Loucy (cell line): ENCODE data around the gene MAT2A.
A peak's percentile ranks its signal among the peaks of the same experiment; 100 is the strongest.
"Not testable (repeated sequence)": the region's sequence is repeated elsewhere in the genome, so short reads cannot be mapped to it uniquely, and the experiment has no call there.

Source experiments
- H2AFZ ChIP-seq: fragments of 200-600 bp; sonication (generic); 2 replicates; pipeline ENCODE4 v1.6.0; 2016; ENCODE audit warnings: antibody characterized with exemption, mild to moderate bottlenecking, low read length, moderate library complexity
- H3F3A ChIP-seq: fragments of 200-600 bp; 2 replicates; pipeline ENCODE4 v1.6.0; 2016; ENCODE audit warnings: antibody characterized with exemption, low read depth, mild to moderate bottlenecking
- H3K27me3 ChIP-seq: fragments of 200-600 bp; sonication (generic); 2 replicates; pipeline ENCODE4 v1.6.1; 2014; ENCODE audit warnings: low read length, mild to moderate bottlenecking; ENCODE audit not compliant: insufficient read depth, poor library complexity, severe bottlenecking
- H3K36me3 ChIP-seq: fragments of 200-600 bp; sonication (generic); 2 replicates; pipeline ENCODE4 v1.6.1; 2016; ENCODE audit warnings: low read length; ENCODE audit not compliant: insufficient read depth
- H3K4me1 ChIP-seq: fragments of 200-600 bp; sonication (generic); 2 replicates; pipeline ENCODE4 v1.5.1; 2014; ENCODE audit warnings: low read length, mild to moderate bottlenecking; ENCODE audit not compliant: insufficient read depth, poor library complexity, severe bottlenecking
- H3K4me2 ChIP-seq: fragments of 200-600 bp; sonication (generic); 2 replicates; pipeline ENCODE4 v1.6.0; 2014; ENCODE audit warnings: antibody characterized with exemption, low read length, low read depth, mild to moderate bottlenecking; ENCODE audit not compliant: poor library complexity, severe bottlenecking
- H3K4me3 ChIP-seq: fragments of 200-600 bp; sonication (generic); 2 replicates; pipeline ENCODE4 v1.5.1; 2014; ENCODE audit warnings: low read length, mild to moderate bottlenecking, mixed read lengths; ENCODE audit not compliant: poor library complexity, severe bottlenecking
- H3K79me2 ChIP-seq: fragments of 200-600 bp; sonication (generic); 2 replicates; pipeline ENCODE4 v1.6.1; 2014; ENCODE audit warnings: low read length; ENCODE audit not compliant: insufficient read depth
- H3K9ac ChIP-seq: fragments of 200-600 bp; sonication (generic); 2 replicates; pipeline ENCODE4 v1.6.0; 2014; ENCODE audit warnings: mild to moderate bottlenecking, low read depth, low read length, moderate library complexity; ENCODE audit not compliant: poor library complexity, severe bottlenecking
- H3K9me2 ChIP-seq: fragments of 200-600 bp; sonication (generic); replicated peaks from 2 replicates; pipeline ENCODE4 v1.6.1; 2016; ENCODE audit warnings: low read depth, low read length, mixed read lengths
- H3K9me3 ChIP-seq: fragments of 200-600 bp; sonication (generic); 2 replicates; pipeline ENCODE4 v1.6.1; 2014; ENCODE audit warnings: mild to moderate bottlenecking, antibody characterized with exemption, low read length, low read depth; ENCODE audit not compliant: insufficient read depth
- H4K20me1 ChIP-seq: fragments of 200-600 bp; sonication (generic); 2 replicates; pipeline ENCODE4 v1.6.0; 2014; ENCODE audit warnings: antibody characterized with exemption, low read length, mild to moderate bottlenecking; ENCODE audit not compliant: insufficient read depth, poor library complexity, severe bottlenecking
- EZH2phosphoT487 ChIP-seq: fragments of 200-600 bp; IDR thresholded peaks from 2 replicates; pipeline ENCODE4 v1.6.1; 2018; ENCODE audit warnings: antibody characterized with exemption, mild to moderate bottlenecking, moderate library complexity, borderline replicate concordance
- TF ChIP-seq, protein P1 (sequence below): fragments of 200-600 bp; sonication (generic); conservative IDR thresholded peaks from 2 replicates; pipeline ENCODE4 v1.5.1; 2014; ENCODE audit warnings: mild to moderate bottlenecking, antibody characterized with exemption, low read length

The MAT2A gene

DNA sequence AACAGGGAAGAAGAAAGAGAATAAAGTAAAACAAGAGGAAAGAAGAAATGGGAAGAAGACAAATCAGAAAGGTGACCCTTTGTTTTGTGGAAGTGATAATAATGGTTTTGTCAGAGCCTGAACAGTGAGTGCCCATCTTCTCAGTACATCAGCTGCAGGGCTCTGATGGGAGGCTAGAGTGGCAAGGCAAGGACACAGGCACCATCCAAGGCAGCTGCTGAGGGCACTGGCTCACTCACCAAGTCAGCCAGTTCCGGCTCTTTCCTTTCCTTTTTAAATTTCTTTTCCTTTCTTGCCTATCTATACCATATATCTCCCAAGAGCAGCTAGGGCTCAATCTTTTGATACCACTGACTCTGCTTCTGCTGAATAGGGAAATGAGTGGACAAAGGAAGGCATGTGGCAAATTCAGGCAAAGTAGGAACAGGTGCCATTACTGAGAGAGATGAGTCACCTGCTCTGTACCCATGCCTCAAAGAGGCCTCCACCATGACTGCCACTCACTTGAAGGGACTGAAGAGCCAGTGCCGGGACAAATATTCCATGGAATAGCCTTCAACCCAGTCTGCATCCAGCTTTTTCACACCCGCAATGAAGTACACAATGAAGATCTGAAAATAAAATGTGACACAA lies 16.1 kb downstream of the MAT2A start:
- H3K27me3 ChIP-seq: no peaks in the 10 kb centered on the region
- H2AFZ ChIP-seq: no peak overlapping the region
- peaks cover 34% of the 10 kb centered on the region for H3K79me2 ChIP-seq
- H3F3A ChIP-seq: no peaks in the 10 kb centered on the region
- H3K36me3 ChIP-seq: peaks cover 49% of the 10 kb centered on the region; the same call in 1 of the 2 replicates
- H3K9me3 ChIP-seq: no peaks in the 10 kb centered on the region
- H3K4me2 ChIP-seq: no peak overlapping the region
- H3K4me1 ChIP-seq: peaks cover 9% of the 10 kb centered on the region
- H4K20me1 ChIP-seq: peaks cover 4% of the 10 kb centered on the region
- no peak overlapping the region for H3K9ac ChIP-seq
- TF ChIP-seq EZH2phosphoT487: no peak
- TF ChIP-seq, protein P1, sequence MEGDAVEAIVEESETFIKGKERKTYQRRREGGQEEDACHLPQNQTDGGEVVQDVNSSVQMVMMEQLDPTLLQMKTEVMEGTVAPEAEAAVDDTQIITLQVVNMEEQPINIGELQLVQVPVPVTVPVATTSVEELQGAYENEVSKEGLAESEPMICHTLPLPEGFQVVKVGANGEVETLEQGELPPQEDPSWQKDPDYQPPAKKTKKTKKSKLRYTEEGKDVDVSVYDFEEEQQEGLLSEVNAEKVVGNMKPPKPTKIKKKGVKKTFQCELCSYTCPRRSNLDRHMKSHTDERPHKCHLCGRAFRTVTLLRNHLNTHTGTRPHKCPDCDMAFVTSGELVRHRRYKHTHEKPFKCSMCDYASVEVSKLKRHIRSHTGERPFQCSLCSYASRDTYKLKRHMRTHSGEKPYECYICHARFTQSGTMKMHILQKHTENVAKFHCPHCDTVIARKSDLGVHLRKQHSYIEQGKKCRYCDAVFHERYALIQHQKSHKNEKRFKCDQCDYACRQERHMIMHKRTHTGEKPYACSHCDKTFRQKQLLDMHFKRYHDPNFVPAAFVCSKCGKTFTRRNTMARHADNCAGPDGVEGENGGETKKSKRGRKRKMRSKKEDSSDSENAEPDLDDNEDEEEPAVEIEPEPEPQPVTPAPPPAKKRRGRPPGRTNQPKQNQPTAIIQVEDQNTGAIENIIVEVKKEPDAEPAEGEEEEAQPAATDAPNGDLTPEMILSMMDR: no peak
- H3K4me3 ChIP-seq: no peak overlapping the region
- no peaks in the 10 kb centered on the region for H3K9me2 ChIP-seq

GRCh38 chr2:85557130-85557529 lies 18.2 kb downstream of the MAT2A start:
- Histone ChIP-seq H3K4me2 (no peak overlapping the region), H3K36me3 (peaks cover 30% of the 10 kb centered on the region; the same call in 1 of the 2 replicates), H3K4me1 (peaks cover 13% of the 10 kb centered on the region), H3K9ac (no peak overlapping the region), H3F3A (no peaks in the 10 kb centered on the region), H3K9me3 (no peaks in the 10 kb centered on the region), H3K9me2 (no peaks in the 10 kb centered on the region), H4K20me1 (peaks cover 4% of the 10 kb centered on the region), H3K27me3 (no peaks in the 10 kb centered on the region), H2AFZ (no peak overlapping the region), H3K79me2 (peaks cover 50% of the 10 kb centered on the region), H3K4me3 (no peak overlapping the region)
- TF ChIP-seq, protein P1: no peak
- TF ChIP-seq EZH2phosphoT487: no peak

DNA sequence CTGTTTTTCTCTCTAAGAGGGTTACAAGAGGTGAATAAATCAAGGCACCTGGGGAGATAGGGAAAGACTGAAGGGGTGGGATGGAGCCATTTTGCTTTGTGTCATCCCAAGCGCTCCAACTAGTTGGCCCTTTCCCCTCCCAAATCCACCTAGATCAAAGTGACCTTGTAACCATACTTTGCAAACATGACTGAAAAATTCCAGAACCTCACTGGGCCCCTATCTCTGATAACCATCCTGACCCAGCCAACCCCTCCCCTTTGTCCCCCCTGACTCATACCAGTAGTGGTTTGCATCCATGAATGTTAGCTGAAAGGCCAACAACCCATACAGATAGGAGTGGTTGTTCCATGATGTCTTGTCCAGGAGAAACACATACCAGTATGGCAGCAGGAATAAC lies 19.2 kb downstream of the MAT2A start:
- Histone ChIP-seq H3K4me3 (no peak overlapping the region), H2AFZ (no peak overlapping the region), H3K79me2 (peaks cover 50% of the 10 kb centered on the region), H3F3A (no peaks in the 10 kb centered on the region), H3K36me3 (peaks cover 20% of the 10 kb centered on the region; the same call in 1 of the 2 replicates), H3K27me3 (no peaks in the 10 kb centered on the region), H3K9me2 (no peaks in the 10 kb centered on the region), H4K20me1 (peaks cover 4% of the 10 kb centered on the region), H3K9ac (no peak overlapping the region), H3K4me2 (no peak overlapping the region), H3K9me3 (no peaks in the 10 kb centered on the region), H3K4me1 (peaks cover 13% of the 10 kb centered on the region)
- TF ChIP-seq, protein P1: no peak
- no peak for TF ChIP-seq EZH2phosphoT487

- H3K79me2 ChIP-seq: peaks cover 50% of the 10 kb centered on the region
- H3K4me2 ChIP-seq: peak overlapping the region; percentile 93
- H3K9me2 ChIP-seq, H3F3A ChIP-seq, H3K9me3 ChIP-seq, H2AFZ ChIP-seq, H3K27me3 ChIP-seq, H4K20me1 ChIP-seq, H3K36me3 ChIP-seq: not testable (repeated sequence)
- peak overlapping the region; percentile 97 for H3K9ac ChIP-seq
- H3K4me1 ChIP-seq: peaks cover 15% of the 10 kb centered on the region
- peak overlapping the region; percentile 98 for H3K4me3 ChIP-seq
These were observed 21.4 kb downstream of the MAT2A start for GRCh38 chr2:85560403-85560726.
